Occipital lobe (tissue), 3 donors: ENCODE measurements around the gene NDUFB7. TPM values are rescaled to one million over a fixed set of nuclear protein-coding genes. Genes with fewer than 3 reads are reported as not detected.

Source experiments
- DNase-seq: peaks from one replicate; lab custom pipeline; 2025; lab: John Stamatoyannopoulos, UW
- small RNA-seq: library from RNA; depleted of rRNA; stranded (forward); fragments of <200 nt; gene quantifications from one replicate; pipeline ENCODE3, GENCODE V24; 2014
- total RNA-seq: library from RNA; depleted of rRNA; stranded (reverse); fragments of >200 nt; gene quantifications from one replicate; pipeline ENCODE4 v1.2.3, GENCODE V29; 2014

Gene NDUFB7
- total RNA-seq, 1 donor from 2014 or later, result 102 TPM

DNA sequence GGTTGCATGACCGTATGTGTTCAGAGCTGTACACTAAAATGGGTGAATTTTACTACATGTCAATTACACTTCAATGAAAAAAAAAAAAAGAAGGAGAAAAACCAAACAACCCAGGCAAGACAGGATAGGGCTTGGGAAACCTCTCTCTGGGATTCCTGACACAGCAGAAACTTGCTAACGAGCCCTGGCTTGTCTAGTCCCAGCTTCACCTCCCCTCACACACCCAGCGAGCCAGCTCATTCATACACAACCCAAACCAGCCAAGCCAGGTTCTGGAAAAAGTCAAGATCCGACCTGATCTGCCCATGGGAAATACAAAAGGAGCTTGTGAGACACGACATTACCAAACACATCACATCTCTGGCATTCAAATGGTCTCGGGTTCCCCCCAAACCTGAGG, 46.1 kb downstream of the NDUFB7 start:
- no peak for DNase-seq

DNA sequence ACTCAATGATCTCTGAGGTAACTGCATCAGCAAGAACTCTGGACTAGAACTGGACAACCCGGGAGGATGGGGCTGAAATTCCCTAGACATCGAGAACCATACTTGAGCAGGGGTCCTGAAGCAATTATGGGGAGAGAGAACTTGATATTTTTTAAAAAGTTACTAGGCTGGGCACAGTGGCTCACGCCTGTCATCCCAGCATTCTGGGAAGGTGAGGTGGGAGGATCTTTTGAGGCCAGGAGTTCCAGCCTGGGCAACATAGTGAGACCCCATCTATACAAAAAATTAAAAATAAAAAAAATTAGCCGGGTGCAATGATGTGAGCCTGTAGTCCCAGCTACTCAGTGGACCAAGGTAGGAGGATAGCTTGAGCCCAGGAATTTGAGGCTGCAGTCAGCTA, 51.3 kb downstream of the NDUFB7 start:
- DNase-seq, result no peak

DNA sequence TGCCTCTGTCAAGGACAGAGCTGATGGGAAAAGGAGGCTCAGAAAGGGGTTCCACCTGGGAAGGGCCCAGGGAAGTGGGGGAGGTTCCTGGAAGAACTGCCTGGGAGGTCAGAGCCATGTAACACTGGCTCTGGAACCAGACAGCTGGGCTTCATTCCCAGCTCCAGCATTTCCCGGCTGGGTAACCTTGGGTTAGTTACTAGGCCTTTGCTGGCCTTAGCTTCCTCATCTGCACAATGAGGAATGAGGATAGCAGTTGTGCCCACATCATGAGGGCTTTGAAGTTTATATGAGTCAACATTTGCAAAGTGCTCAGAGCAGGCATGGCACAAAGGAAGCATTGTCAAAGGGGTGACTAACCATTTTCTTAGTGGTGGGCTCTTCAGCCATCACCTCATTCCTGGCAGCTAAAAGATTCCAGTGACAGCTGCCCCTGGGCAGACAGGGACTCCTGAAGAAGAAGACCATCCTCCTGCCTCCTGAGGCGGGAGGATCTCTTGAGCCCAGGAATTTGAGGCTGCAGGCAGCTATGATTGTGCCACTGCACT, 51.9 kb downstream of the NDUFB7 start:
- DNase-seq, result no peak

DNA sequence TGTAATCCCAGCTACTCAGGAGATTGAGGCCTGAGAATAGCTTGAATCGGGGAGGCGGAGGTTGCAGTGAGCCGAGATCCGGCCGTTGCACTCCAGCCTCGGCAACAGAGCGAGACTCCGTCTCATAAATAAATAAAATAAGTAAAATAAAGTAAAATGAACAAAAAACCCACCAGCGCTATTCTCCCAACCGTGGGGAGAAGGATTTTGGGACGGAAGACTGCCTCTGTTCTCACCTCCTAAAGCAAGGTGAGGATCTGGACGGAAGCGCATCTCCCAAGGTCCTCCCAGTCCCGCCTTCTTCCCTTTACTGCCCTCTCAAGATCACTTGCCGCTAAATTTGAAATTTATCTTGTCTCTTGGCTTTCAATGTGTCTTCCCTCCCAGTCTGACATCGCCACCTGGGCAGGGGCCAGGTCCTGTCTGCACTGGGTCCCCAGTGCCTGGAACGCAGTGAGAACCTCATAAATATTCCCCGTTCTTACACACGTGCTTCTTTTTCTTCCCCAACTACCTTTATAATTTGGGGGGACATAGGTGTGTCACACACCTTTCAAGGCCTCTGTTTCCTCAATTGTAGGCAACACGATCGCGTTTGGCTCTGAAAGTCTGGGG, 52.5 kb downstream of the NDUFB7 start:
- no peak for DNase-seq

DNA sequence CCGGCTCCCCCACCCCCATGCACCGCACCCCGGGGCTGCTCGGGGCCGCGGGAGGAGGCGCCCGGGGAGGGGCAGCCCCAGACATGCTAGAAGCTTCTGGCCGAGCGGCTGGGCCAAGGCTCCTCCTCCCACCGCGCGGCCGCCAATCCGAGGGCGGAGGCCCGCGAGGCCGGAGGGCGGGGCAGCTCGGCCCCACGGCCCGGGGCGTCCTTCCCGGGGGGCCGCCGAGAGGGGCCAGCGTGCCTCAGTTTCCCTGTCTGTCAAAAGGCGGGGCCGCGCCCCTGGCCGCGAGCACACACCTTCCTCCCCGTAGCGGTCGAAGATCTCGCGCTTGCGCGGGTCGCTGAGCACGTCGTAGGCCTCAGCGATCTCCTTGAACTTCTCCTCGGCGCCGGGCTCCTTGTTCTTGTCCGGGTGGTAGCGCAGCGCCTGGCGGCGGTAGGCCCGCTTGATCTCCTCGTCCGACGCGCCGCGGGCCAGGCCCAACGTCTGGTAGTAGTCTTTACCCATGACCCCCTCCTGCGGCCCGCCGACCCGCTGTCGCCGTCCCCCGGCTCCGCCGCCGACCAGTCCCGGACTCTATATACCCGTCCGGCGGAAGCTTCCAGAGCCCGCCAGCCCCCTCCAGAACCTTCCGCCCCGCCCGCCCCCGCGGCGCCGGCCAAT, 53.9 kb downstream of the NDUFB7 start, which contains the start of gene DNAJB1:
Gene DNAJB1 (minus strand): TSS at position 558 of the 666 bp plus-strand sequence. CDS start 48 bp downstream, at position 510.
- DNase-seq, result peak; percentile 76

DNA sequence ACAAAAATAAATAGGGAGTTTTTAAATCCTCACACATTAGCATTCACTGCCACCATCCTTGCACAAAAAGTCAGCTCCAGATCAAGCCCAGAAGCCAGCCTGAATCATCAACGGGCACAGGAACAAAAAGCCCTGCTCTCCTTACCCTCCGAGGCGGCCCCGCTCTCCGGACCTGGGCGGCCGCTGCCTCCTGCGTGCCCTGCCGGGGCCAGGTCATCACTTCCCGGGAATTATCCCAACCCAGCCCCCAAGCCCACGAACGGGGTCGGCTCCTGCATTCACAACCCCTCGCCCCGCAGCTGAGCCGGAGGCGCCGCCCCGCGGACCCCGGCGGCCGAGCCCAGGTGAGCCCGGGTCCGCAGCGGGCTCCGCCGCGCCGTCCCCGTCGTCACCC, 54.4 kb downstream of the NDUFB7 start:
- no peak for DNase-seq

DNA sequence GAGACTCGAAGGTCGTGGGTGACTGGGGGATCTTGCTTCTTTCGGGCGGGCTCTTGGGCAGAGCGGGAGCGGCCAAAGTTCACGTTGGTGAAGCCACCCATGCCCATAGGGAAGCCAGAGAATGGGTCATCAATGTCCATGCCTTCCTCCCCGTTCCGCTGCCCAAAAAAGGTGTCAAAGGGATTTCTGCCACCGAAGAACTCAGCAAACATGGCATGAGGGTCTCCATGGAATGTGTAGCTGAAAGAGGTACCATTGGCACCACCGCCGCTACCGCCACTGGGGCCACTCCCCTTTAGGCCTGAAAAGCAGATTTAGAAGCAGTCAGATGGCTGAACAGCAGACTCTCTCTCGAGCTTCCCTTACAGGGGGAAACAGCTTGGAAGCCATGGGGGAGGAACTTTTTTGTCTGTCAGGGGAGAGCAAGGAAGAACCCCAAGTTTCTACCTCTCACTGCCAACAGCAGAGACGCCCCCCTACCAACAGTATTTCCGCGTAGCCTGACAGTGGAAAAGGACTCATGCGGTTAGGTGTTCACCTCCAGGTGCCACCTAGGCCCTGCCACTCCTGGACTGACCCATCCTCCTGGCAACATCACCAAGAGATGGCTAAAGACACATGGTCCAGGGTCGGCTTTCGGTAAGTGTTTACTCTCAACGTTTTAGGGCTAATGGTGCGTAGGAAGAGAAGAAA, 55.0 kb downstream of the NDUFB7 start:
- no peak for DNase-seq

Small RNA genes within 50 kb of the gene (small RNA-seq; reads per million reads assigned to genes)
- gene RN7SL842P, result not detected

Other genes starting within 250 kb of the NDUFB7 start
- gene ADGRE5, start 190.6 kb downstream of the NDUFB7 start, total RNA-seq, result 1.2 TPM
- gene DDX39A, start 152.7 kb downstream of the NDUFB7 start, total RNA-seq, result 26.2 TPM
- 86.3 TPM for gene PKN1, start 138.8 kb downstream of the NDUFB7 start, total RNA-seq
- not detected for gene PTGER1, start 96.7 kb downstream of the NDUFB7 start, total RNA-seq
- 28.4 TPM for gene GIPC1, start 75.9 kb downstream of the NDUFB7 start, total RNA-seq
- gene DNAJB1, start 53.7 kb downstream of the NDUFB7 start, total RNA-seq, result 33.5 TPM
- gene TECR, start 42.5 kb downstream of the NDUFB7 start, total RNA-seq, result 12.8 TPM
- 0.31 TPM for gene CLEC17A, start 11.0 kb upstream of the NDUFB7 start, total RNA-seq
- not detected for gene ADGRE3, start 102.8 kb upstream of the NDUFB7 start, total RNA-seq
- gene ZNF333, start 118.0 kb upstream of the NDUFB7 start, total RNA-seq, result 43.4 TPM
- gene ADGRE2, start 206.5 kb upstream of the NDUFB7 start, total RNA-seq, result 0.16 TPM